ENCODE data around the gene GPANK1.
"Not testable (repeated sequence)": the region's sequence is repeated elsewhere in the genome, so short reads cannot be mapped to it uniquely, and the experiment has no call there.

GPANK1 gene

DNA sequence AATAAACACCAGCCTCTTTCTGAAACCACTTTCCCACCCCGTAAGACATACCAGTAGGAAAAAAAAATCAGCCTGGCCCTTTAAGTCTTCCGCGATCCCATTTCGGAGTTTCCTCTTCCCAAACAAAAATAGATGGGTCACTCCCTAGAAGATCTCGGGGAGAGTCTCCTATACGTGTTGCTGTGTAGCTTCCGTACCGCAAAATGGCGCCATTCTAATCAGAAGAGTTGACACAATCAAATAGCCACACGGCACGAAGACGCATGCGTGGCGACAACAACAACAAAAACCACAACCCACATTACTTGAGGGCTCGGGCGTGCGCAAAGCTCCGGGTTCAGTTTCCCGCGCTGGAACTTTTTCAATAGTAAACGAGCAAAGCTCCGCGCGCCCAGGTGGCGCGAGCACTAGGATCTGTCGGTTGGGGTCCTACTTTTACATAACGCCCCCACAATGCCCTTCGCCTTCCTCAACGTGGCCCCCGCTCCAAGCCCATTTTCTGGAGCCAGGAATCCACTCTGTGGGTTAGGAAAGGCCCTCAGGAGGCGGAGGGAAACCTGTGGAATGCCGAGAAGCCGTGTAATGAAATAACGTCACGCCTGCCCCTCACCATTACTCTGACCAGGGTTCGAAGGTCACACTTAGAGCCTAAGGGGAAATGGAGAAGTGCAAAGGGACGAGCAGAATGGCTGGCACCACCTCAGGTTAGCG lies at the start of gene GPANK1:
GPANK1 (minus strand) TSS at position 208 of the 711 bp plus-strand sequence. CDS start 519 bp downstream, outside the sequence.
- peak; percentile 85 to 86 for DNase-seq (ENCODE audit: low read depth in 2 of 2)

DNA sequence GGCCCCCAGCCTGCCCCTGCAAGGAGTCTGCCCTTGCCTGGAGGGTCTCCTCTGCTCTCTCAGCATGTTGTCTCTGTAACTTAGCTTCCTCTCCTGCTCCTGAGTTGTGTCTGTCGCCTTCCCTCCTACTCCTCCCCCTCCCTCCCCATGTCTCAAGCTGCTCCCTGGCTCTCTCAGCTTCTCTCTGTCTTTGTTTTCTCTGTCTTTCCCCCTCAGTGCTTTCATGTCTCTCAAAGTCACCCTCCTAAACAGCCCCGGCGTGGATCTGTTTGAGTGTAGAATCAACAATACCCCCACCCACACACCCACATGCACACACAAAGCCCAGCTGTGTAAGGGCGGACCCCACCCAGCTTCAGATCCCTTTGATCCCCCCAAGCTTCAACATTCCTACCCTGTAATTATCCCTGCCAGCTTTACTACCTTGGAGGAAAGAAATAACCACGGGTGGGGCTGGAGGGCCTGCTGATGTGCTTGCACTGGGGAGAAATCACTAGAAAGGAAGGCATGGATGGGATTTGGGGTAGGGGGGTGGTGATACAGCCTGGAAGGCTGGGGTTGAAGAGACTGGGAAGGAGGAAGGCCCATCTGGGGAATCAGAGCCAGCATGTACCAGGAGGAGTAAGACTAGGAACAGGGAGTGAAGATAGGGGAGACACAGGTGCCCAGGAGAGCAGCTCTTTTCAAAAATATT lies 49.3 kb upstream of the GPANK1 start:
- DNase-seq (ENCODE audit: low read depth in 2 of 2): no peak

DNA sequence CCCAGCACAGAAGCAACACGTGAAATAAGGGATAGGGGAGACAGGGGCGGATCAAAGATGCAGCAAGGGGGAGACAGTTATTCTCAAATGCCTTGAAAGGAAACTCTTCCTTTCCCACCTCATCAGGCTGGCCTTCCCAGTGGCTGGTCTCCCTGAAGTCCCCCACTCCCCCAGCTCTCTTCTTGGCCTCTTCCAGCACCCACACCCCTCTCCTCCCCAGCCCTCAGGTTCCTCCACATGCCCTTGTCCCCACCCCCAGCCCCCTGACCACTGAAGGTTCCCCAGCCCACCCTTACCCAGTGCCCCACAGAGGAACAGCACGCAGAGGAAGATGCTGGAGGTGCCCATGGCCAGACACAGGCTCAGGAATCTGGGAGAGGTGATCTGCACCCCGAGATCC lies 48.7 kb upstream of the GPANK1 start:
- no peak for DNase-seq (ENCODE audit: low read depth in 2 of 2)

DNA sequence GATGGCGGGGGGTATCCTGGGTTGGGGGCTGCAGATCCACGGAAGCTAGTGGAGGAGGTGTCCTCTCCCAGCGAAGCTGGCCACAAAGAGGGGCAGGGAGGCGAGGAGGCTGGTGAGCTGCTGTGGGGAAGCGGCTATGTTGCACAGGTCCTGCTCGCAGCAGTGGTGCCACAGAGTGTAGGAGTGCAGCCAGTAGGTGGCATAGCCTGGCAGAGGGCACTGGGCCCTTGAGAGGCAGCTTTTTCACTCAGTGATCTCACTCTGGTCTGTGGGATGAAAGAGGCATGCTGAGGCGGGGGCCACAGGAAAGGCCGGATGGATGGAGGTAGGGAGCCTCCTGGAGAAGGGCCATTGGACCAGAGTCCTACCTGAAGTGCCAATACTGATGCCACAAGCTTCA lies 47.5 kb upstream of the GPANK1 start:
- DNase-seq (ENCODE audit: low read depth in 2 of 2): no peak

GRCh38 chr6:31711233-31711632 lies 46.4 kb upstream of the GPANK1 start:
- DNase-seq (ENCODE audit: low read depth in 2 of 2): no peak

DNA sequence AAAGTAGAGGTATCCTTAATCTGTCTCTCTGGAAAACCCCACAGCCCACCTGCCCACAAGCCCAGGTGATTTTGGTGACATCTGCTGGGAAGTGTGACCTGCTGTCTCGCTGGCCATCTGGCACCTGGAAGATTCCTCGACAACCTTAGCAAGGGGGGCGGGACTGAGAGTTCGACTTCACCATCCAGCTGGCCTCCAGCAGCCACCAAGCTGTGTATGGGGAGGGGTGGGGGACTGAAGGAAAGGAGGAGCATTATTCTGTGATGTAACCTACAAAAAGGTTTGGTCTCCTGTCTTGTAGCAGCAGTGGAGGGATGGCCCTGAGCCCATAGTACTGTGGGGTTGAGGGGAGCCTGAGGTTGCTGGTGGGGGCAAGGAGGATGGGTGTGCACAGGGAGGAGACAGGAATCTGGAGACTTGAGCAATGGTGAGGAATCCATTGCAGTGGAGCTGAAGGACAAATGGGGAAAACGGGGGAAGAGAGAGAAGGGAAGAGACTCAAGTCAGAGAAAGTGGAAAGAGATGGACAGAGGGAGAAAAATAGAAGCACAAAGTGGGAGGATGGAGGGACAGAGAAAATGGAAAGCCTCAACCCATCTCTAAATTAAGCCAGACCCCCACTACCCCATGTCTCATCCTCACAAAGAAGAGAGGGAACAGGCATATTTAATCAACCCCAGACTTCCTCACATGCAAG lies 45.9 kb upstream of the GPANK1 start:
- no peak for DNase-seq (ENCODE audit: low read depth in 2 of 2)

DNA sequence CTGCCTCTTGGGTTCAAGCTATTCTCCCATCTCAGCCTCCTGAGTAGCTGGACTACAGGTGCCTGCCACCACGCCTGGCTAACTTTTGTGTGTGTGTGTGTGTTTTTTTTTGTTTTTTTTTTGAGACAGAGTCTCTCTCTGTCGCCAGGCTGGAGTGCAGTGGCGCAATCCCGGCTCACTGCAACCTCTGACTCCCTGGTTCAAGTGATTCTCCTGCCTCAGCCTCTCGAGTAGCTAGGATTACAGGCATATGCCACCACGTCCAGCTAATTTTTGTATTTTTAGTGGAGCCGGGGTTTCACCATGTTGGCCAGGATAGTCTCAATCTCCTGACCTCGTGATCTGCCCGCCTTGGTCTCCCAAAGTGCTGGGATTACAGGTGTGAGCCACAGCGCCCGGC lies 44.4 kb upstream of the GPANK1 start:
- not testable (repeated sequence) for DNase-seq (ENCODE audit: low read depth in 2 of 2)

DNA sequence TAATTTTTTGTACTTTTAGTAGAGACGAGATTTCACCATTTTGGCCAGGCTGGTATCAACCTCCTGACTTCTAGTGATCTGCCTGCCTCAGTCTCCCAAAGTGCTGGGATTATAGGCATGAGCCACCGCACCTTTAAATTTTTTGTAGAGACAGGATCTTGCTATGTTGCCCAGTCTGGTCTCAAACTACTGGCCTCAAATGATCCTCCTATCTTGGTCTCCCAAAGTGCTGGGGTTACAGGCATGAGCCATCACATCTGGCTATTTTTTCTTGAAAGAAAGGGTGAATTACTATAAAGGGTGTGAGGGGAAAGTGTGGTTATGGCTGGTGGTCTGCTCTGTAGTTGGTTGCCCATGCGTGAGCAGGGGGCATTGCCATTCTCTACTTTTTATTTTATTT lies 43.4 kb upstream of the GPANK1 start:
- DNase-seq (ENCODE audit: low read depth in 2 of 2): no peak

- no peak for DNase-seq (ENCODE audit: low read depth in 2 of 2)
Observed at GRCh38 chr6:31707701-31708100, 42.9 kb upstream of the GPANK1 start.

- DNase-seq (ENCODE audit: low read depth in 2 of 2): no peak
Observed at GRCh38 chr6:31706599-31706998, 41.8 kb upstream of the GPANK1 start, which contains the start of gene LY6G6F. TSS of gene LY6G6F (plus strand) at chr6:31706866. CDS start at chr6:31706907, 41 bp downstream.

DNA sequence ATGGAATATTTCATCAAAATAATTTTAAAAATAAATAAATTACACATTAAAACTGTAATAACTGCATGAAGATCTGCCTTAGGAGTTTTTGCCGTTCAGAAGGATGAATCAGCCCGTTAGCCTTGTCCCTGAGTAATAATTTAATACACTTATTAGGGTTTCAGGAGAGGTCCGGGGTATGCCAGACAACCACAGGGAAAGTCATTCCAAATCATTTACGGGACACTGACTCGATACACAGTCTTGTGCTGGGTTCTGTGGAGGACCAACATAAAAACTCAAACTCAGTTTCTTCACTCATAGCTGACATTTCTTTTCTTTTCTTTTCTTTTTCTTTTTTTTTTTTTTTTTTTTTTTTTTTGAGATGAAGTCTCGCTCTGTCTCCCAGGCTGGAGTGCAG lies 41.1 kb upstream of the GPANK1 start:
- no peak for DNase-seq (ENCODE audit: low read depth in 2 of 2)

GRCh38 chr6:31702819-31703716 lies 38.3 kb upstream of the GPANK1 start, which contains the start of gene ABHD16A:
TSS of gene ABHD16A (minus strand) at chr6:31703324. CDS start at chr6:31703281, 43 bp downstream.
- DNase-seq (ENCODE audit: low read depth in 2 of 2): peak; percentile 96 to 97

DNA sequence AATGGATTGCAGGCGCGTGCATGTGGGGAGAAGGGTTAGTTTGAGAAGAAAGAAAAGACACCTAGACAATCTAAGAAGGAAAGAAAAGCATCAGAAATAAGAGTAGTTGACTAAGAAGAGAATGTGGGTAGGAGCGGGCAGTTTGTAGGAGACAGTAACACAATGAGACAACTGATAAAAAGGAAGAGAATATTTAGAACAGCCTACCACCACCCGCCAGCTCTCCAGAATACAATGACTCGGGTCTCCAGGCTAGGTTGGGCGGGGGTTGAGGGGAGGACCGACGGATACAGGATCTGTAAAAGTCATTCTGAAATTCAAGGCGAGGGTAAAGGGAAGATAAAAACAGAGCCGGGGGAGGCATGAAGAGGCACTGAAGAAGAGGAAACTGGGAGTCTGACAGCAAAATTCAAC lies 37.6 kb upstream of the GPANK1 start:
- DNase-seq (ENCODE audit: low read depth in 2 of 2): no peak

DNA sequence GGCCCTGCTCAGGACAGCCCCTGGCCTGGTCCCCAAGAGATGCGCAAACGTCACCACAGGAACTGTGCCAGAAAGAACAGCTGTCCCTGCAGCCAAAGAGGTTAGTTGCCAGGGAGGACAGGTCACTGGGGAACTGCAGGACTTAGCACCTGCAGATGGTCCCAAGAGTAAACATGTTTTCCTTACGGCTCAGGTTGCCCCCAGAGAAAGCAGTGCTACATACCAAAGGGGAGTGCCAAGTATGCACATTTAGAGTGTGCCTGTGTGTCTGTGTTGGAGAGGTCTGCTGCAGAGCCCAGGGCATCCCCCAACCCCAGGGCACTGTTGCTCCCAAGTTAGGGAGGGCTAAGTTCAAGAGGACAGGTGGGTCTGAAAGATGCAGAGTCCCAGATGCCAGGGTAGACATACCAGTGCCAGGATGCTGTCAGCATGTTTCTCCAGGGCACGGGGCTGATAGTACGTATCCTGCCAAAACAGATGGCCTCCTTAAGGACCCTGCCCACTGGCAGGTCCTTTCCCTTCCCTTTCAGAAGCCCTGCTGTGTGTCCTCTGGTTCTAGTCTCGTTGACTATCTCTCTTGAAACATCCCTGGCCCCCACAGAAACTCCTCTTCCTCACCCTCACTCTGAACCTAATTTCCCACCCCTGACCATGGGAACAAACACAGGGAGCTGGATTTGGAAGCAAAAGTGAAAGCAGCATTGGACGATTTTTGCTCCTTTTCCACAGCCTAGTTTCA lies 37.0 kb upstream of the GPANK1 start:
- DNase-seq (ENCODE audit: low read depth in 2 of 2): no peak

DNA sequence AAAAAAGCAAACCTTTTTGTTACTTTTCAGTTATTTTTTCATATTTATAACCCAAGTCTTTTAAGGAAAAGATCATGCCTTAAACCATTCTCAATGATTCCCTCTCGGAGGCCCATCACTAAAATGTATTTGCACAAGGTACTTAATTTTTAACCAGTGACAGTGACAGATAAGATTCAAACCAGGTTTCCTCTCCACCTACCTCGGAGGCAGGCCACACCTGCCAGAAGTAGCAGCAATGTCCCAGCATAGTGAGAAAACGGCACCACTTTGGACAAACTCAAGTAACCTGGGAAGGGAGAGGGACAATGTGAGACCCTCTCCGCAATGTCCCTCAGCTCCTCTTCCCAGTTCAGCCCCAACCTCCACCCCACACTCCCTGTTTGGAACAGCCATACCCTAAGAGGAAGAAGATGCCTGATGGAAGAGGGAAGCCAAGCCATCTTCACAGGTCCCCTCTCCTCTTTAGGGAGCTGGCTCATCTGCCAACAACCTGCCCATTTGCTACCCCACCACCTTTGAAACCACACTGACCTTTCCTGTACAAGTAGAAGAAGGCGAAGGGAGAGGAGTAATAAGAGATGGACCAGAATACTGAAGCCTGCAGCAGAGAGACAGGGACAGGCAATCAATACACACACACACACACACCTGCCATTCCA lies 36.1 kb upstream of the GPANK1 start:
- no peak for DNase-seq (ENCODE audit: low read depth in 2 of 2)

DNA sequence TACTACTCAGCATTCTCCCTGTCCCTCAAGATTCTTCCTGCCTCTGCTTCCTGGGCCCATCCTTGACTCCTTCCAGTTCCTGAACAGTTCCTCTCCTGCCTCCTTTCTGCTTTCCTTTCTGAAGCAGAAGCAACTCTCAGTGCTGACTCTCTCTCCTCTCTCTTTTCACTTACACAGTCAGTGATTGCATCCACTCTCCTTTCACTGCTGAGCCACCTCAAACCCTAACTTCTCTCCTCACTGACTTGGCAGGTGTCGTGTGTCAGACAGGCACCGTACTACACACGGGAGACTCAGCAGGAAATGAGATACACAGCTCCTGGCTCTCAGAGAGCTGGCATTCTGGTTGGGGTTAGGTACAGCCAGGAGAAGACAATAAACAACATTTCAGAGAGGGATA lies 32.8 kb upstream of the GPANK1 start:
- DNase-seq (ENCODE audit: low read depth in 2 of 2): no peak

- no peak for DNase-seq (ENCODE audit: low read depth in 2 of 2)
Observed at GRCh38 chr6:31693535-31693934, 28.7 kb upstream of the GPANK1 start.

- DNase-seq (ENCODE audit: low read depth in 2 of 2): no peak
Observed at GRCh38 chr6:31692886-31693285, 28.1 kb upstream of the GPANK1 start.

DNA sequence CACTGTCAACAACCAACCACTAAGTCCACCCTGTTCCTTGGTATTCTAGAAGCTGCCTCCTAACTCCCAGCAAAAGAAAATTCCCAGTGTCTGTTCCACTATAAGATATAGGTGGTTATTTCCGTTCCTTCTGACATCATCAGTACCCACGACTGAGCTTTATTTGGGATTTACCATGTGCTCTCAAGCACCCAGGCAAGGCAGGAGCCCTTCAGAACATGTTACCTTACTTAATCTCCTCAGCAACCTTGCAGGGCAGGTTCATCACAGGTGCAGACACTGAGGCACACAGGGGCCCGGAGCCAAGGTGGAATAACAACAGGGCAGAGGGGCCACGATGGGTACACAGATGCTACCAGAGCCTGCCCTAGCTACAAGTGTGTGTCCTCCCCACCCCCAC lies 27.6 kb upstream of the GPANK1 start:
- DNase-seq (ENCODE audit: low read depth in 2 of 2): no peak

GRCh38 chr6:31691564-31692108 lies 26.8 kb upstream of the GPANK1 start:
- DNase-seq (ENCODE audit: low read depth in 2 of 2): no peak
